Ovary (tissue), 9 donors: ENCODE measurements around the gene FOXM1. TPM values are rescaled to one million over a fixed set of nuclear protein-coding genes. Genes with fewer than 3 reads are reported as not detected.

Source experiments
- DNase-seq, 5 donors: peaks; one replicate each; pipeline ENCODE4 v3.0.0-alpha.2; 2019 to 2020
- H3K27ac ChIP-seq, 2 donors: fragments of 200-600 bp; one replicate each; pipeline versions ENCODE4 v1.5.1 to v1.8.0; 2019 to 2022
- H3K27me3 ChIP-seq: fragments of 200-600 bp; one replicate; pipeline ENCODE4 v1.8.0; 2022
- H3K36me3 ChIP-seq: fragments of 200-600 bp; sonication (generic); one replicate; pipeline ENCODE4 v1.5.1; 2019
- H3K4me1 ChIP-seq: one replicate; pipeline ENCODE4 v1.8.1; 2013; ENCODE audit warnings: mild to moderate bottlenecking, moderate library complexity; ENCODE audit not compliant: insufficient read depth
- H3K4me3 ChIP-seq: fragments of 200-600 bp; sonication (generic); one replicate; pipeline ENCODE4 v1.5.1; 2017
- H3K9me3 ChIP-seq, 2 donors: fragments of 200-600 bp in 1 of 2; sonication (generic) in 1 of 2; one replicate each; pipeline versions ENCODE4 v1.5.1 to v1.8.1; 2013 to 2019; ENCODE audit warnings: mild to moderate bottlenecking in 1 of 2, moderate library complexity in 1 of 2
- EP300 ChIP-seq: sonication (generic); formaldehyde crosslinking; IDR thresholded peaks from one replicate; pipeline ENCODE4 v1.6.1; 2017; ENCODE audit warnings: antibody characterized with exemption
- POLR2A ChIP-seq: fragments of 450-650 bp; IDR thresholded peaks from one replicate; pipeline ENCODE4 v1.6.1; 2017; ENCODE audit warnings: antibody characterized with exemption, mild to moderate bottlenecking, moderate library complexity
- WGBS, 3 donors: extraction: QIAGEN DNeasy Blood & Tissue Kit in 1 of 3; methylation state at CpG; one replicate each; pipeline versions ENCODE4 v1.1.5 to v1.1.7; 2013 to 2017; 5-methylcytosine and 5-hydroxymethylcytosine counted together
- intact Hi-C, 4 donors: fragments of 100-400 bp; cut with DNase I; formaldehyde crosslinking; loops; one replicate each; pipeline versions ENCODE4 v1.11.0 to v1.15.1; 2022 to 2023
- polyA plus RNA-seq, 2 donors: library from polyadenylated mRNA; stranded (reverse); fragments of 200-250 nt in 1 of 2; fragments of 350-450 nt in 1 of 2; fragmentation: Illumina TruSeq in 1 of 2; extraction: RNeasy Lipid Tissue Mini Kit (QIAGEN cat#74804) in 1 of 2; gene quantifications; one replicate each; pipeline ENCODE4 v1.2.3, GENCODE V29; 2013 to 2014
- total RNA-seq, 7 donors: library from RNA; depleted of rRNA in 2 of 7; stranded (reverse); fragments of >200 nt in 2 of 7; fragmentation: NEBNext Ultra II Directional in 3 of 7; extraction: Animal tissue kit (Norgen Biotek cat#: 25700) in 3 of 7; gene quantifications; one replicate each; pipeline versions ENCODE4 v1.1.0 to v1.2.4, GENCODE V29; 2016 to 2023
- TF ChIP-seq, protein P1 (sequence below), 3 donors: fragments of 450-650 bp in 2 of 3; fragments of 200-600 bp in 1 of 3; IDR thresholded peaks; one replicate each; pipeline versions ENCODE4 v1.5.1 to v1.8.0; 2016 to 2022; ENCODE audit warnings: antibody characterized with exemption in 3 of 3, mild to moderate bottlenecking in 1 of 3
- donor health status: DM: no; HTN: no; CAD: no; lungs with moderate emphysema.
- donor health status: DM: no; HTN: no; CAD: no.
- donor health status: Bipolar disorder and iron deficiency.
- donor health status: DM: yes; HTN: yes; CAD: no.
- donor health status: DM: no; HTN: no; CAD: no.
- donor health status: DM: yes; HTN: yes; CAD: no.

FOXM1 gene
- total and polyA plus RNA-seq, 9 donors = 0.22 to 3.0 (median 0.62) TPM; not detected in 2

GRCh38 chr12:2902272-2902880 lies 25.4 kb upstream of the FOXM1 start:
- intact Hi-C loops = loop anchor here in 1 of 4 donors (10.0 kb wide), 1 partner anchor 52 kb away; the partner anchor contains the start of gene TEAD4
- Histone ChIP-seq H3K4me1 (peaks cover 11% of the 10 kb centered on the region), H3K27me3 (no peaks in the 10 kb centered on the region), H3K36me3 (no peaks in the 10 kb centered on the region), H3K27ac (peak overlapping the region in 1 of 2 donors; percentile 7), H3K4me3 (no peak overlapping the region), H3K9me3 (no peaks in the 10 kb centered on the region)
- DNase-seq = peak in 3 of 5 donors; percentile 26 to 52 (median 50)
- 5 to 17% (median 6%) methylated on average over 4 of the region's 4 CpGs for WGBS, 3 donors
- TF ChIP-seq POLR2A (no peak), EP300 (no peak)
- TF ChIP-seq, protein P1, sequence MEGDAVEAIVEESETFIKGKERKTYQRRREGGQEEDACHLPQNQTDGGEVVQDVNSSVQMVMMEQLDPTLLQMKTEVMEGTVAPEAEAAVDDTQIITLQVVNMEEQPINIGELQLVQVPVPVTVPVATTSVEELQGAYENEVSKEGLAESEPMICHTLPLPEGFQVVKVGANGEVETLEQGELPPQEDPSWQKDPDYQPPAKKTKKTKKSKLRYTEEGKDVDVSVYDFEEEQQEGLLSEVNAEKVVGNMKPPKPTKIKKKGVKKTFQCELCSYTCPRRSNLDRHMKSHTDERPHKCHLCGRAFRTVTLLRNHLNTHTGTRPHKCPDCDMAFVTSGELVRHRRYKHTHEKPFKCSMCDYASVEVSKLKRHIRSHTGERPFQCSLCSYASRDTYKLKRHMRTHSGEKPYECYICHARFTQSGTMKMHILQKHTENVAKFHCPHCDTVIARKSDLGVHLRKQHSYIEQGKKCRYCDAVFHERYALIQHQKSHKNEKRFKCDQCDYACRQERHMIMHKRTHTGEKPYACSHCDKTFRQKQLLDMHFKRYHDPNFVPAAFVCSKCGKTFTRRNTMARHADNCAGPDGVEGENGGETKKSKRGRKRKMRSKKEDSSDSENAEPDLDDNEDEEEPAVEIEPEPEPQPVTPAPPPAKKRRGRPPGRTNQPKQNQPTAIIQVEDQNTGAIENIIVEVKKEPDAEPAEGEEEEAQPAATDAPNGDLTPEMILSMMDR (IDR thresholded peaks at IDR 0.05) = no peak

GRCh38 chr12:2900642-2901041 lies 23.7 kb upstream of the FOXM1 start:
- no peak overlapping the region for H3K4me3 ChIP-seq
- no peaks in the 10 kb centered on the region for H3K27me3 ChIP-seq
- TF ChIP-seq, protein P1 (IDR thresholded peaks at IDR 0.05) = no peak
- TF ChIP-seq EP300 (no peak), POLR2A (no peak)
- H3K36me3 ChIP-seq = no peaks in the 10 kb centered on the region
- H3K9me3 ChIP-seq = no peaks in the 10 kb centered on the region
- no peak for DNase-seq
- WGBS, 3 donors = 72 to 83% (median 72%) methylated on average over 8 of the region's 8 CpGs
- intact Hi-C loops = loop anchor here in 1 of 4 donors (10.0 kb wide), 1 partner anchor 54 kb away; the partner anchor contains the start of gene TEAD4
- peaks cover 11% of the 10 kb centered on the region for H3K4me1 ChIP-seq
- no peak overlapping the region for H3K27ac ChIP-seq

DNA sequence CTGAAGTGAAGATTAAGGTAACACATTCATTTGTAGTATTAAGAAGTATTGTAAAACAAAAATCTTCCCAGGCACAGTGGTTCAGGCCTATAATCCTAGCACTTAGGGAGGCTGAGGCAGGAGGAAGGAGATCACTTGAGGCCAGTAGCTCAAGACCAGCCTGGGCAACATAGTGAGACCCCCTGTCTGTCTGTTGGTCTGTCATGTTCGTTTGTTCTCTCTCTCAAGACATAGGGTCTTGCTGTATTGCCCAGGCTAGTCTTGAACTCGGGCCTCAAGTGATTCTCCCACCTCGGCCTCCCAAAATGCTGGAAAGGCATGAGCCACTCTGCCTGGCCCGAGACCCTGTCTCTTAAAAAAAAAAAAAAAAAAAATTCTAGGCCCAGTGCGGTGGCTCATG lies 20.4 kb upstream of the FOXM1 start:
- no peak for TF ChIP-seq POLR2A
- no peak for TF ChIP-seq EP300
- TF ChIP-seq, protein P1 (IDR thresholded peaks at IDR 0.05) = no peak
- intact Hi-C loops = no loop called here
- Histone ChIP-seq H3K4me1 (peaks cover 14% of the 10 kb centered on the region), H3K27me3 (no peaks in the 10 kb centered on the region), H3K27ac (no peak overlapping the region), H3K36me3 (no peaks in the 10 kb centered on the region), H3K9me3 (no peaks in the 10 kb centered on the region), H3K4me3 (no peak overlapping the region)
- DNase-seq = no peak
- 96 to 98% (median 98%) methylated on average over 5 of the region's 5 CpGs for WGBS, 3 donors

GRCh38 chr12:2895511-2895910 lies 18.5 kb upstream of the FOXM1 start:
- no peaks in the 10 kb centered on the region for H3K27me3 ChIP-seq
- H3K4me3 ChIP-seq = no peak overlapping the region
- intact Hi-C loops = no loop called here
- H3K27ac ChIP-seq = no peak overlapping the region
- 59 to 86% (median 73%) methylated on average over 2 of the region's 2 CpGs for WGBS, 3 donors
- peaks cover 8% of the 10 kb centered on the region for H3K4me1 ChIP-seq
- no peak for DNase-seq
- TF ChIP-seq, protein P1 (IDR thresholded peaks at IDR 0.05) = no peak
- no peak for TF ChIP-seq POLR2A
- TF ChIP-seq EP300 = no peak
- no peaks in the 10 kb centered on the region for H3K9me3 ChIP-seq
- no peaks in the 10 kb centered on the region for H3K36me3 ChIP-seq
